Ovary (tissue), 3 donors: Measurements from ENCODE around the gene UBLCP1.

Experiments
- CTCF ChIP-seq, 3 donors: fragments of 450-650 bp in 2 of 3; fragments of 200-600 bp in 1 of 3; IDR thresholded peaks; one replicate each; pipeline versions ENCODE4 v1.5.1 to v1.8.0; 2016 to 2022; ENCODE audit warnings: antibody characterized with exemption in 3 of 3, mild to moderate bottlenecking in 1 of 3
- EP300 ChIP-seq: sonication (generic); formaldehyde crosslinking; IDR thresholded peaks from one replicate; pipeline ENCODE4 v1.6.1; 2017; ENCODE audit warnings: antibody characterized with exemption
- POLR2A ChIP-seq: fragments of 450-650 bp; IDR thresholded peaks from one replicate; pipeline ENCODE4 v1.6.1; 2017; ENCODE audit warnings: antibody characterized with exemption, mild to moderate bottlenecking, moderate library complexity
- donor health status: DM: no; HTN: no; CAD: no.

- TF ChIP-seq CTCF (IDR thresholded peaks at IDR 0.05) (no peak), EP300 (no peak), POLR2A (no peak)
Measured at GRCh38 chr5:159324102-159324755, 61.1 kb downstream of the UBLCP1 start.
